Adrenal gland (tissue), 5 donors: ENCODE measurements around the gene DDI2.

ENCODE experiments used
- POLR2A ChIP-seq, 2 donors: fragments of 450-650 bp; IDR thresholded peaks; one replicate each; pipeline ENCODE4 v1.6.1; 2017; ENCODE audit warnings: antibody characterized with exemption in 2 of 2, mild to moderate bottlenecking in 2 of 2, moderate library complexity in 1 of 2
- TF ChIP-seq, protein P1 (sequence below), 6 experiments: fragments of 450-650 bp in 4 of 6; fragments of 200-600 bp in 2 of 6; sonication (generic) in 1 of 6; IDR thresholded peaks; 1 replicate in 5 of 6; 2 replicates in 1 of 6; pipeline versions ENCODE4 v1.5.1 to v1.8.0; 2016 to 2021; ENCODE audit warnings: antibody characterized with exemption in 6 of 6, mild to moderate bottlenecking in 2 of 6, moderate library complexity in 1 of 6
- donor health status: DM: no; HTN: no; CAD: no.

DNA sequence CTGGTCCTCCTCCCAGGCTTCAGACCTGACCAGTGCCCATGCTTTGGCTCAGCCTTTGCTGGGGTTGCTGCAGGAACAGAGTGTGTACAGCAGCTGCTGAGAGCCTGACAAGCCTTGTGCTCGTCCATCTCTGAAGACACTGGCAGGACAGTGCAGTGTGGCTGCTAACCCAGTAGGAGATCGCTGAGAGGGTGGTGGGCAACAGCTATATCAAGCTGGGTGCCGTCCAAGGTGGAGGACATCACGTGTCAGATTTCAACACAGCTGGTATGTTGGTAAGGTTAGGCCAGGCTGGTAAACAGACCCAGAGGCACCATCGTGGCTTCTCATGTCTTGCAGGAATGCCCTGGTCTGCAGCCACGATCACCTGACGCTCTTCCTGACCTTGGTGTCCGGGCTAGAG lies 100.9 kb downstream of the DDI2 start:
- TF ChIP-seq, protein P1, sequence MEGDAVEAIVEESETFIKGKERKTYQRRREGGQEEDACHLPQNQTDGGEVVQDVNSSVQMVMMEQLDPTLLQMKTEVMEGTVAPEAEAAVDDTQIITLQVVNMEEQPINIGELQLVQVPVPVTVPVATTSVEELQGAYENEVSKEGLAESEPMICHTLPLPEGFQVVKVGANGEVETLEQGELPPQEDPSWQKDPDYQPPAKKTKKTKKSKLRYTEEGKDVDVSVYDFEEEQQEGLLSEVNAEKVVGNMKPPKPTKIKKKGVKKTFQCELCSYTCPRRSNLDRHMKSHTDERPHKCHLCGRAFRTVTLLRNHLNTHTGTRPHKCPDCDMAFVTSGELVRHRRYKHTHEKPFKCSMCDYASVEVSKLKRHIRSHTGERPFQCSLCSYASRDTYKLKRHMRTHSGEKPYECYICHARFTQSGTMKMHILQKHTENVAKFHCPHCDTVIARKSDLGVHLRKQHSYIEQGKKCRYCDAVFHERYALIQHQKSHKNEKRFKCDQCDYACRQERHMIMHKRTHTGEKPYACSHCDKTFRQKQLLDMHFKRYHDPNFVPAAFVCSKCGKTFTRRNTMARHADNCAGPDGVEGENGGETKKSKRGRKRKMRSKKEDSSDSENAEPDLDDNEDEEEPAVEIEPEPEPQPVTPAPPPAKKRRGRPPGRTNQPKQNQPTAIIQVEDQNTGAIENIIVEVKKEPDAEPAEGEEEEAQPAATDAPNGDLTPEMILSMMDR (IDR thresholded peaks at IDR 0.05) = no peak
- TF ChIP-seq POLR2A (IDR thresholded peaks at IDR 0.05) = no peak
